Posterior cingulate gyrus (tissue), 11 donors: Measurements from ENCODE around the gene CD69.

ENCODE experiments used
- DNase-seq, 10 donors: peaks; one replicate each; pipeline versions ENCODE4 v3.0.0 to v3.0.0-alpha.2; 2020 to 2021; ENCODE audit warnings: mixed read lengths in 3 of 10
- intact Hi-C: fragments of 100-400 bp; cut with DNase I; formaldehyde crosslinking; loops from one replicate; pipeline ENCODE4 v1.15.1; 2023

Gene CD69

DNA sequence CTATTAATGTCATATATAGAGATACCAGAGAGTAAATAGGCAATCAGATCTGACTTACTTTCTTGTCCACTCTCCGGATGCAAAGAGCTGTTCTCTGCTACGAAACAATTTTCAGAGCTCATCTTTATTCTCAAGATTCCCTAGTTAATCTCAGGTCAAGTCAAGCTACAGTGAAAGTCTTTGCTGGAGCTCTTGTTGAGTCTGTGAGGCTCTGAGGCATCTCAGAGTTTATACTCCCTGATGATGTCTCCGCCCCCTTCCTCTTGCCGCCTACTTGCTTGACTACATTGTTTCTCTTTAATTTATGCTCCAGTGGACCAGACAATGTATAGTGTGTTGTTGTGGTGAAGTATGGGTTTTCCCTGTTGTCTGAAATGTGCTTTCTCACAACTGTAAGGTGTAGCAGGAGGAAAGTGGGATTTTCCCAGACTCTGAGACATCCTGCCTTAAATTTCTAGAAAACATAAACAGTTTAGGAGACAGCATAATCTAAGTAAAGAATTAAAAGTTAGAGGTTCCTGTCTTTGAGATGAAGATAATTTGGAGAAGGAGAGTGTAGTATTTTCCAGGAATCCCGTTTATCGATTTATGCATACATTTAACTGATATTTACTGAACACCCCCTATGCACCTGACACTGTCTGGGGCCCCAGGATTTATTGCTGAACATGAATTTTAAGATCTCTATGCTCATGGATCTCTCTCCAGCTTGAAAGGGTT lies at the start of gene CD69:
Gene CD69 (minus strand): TSS at position 203 of the 720 bp plus-strand sequence. CDS start 81 bp downstream, at position 122.
- DNase-seq, result no peak
- intact Hi-C loops, result no loop called here

DNA sequence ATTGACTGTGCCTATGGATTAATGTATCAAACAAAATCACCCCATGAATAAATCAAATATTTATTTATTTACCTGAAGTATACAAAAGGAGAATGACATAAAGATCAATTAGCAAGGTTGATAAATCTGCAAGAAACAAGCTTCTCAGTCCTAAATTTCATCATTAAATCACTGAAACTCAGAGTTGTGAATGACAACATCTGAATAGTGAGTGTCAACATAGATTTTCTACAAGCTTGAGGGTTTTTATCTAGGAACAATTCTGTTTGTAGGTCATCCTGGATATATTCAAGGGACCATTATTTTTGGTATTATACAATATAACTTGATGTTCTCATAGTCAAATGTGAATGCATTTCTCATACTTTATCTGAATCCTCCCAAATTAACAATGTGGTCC lies 49.2 kb upstream of the CD69 start:
- no peak for DNase-seq
- intact Hi-C loops, result no loop called here

DNA sequence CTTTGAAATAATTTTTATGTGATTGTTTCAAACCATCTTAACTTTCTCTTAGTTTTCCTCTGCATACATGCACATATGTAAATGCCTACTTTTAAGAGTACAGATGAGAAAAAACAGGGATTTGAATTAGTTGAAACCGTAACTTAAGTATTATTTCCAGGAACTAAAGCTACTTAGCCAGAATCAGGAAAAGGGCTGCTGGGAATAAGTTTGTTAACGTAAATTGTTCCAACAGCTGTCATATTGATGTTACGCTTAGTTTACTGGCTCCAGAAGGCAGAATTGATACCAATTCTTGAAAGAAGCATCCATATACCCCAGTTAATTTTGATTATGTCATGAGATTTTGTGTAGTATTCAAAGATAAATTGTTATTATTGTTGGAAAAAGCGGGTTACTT lies 48.6 kb upstream of the CD69 start:
- intact Hi-C loops, result no loop called here
- no peak for DNase-seq

DNA sequence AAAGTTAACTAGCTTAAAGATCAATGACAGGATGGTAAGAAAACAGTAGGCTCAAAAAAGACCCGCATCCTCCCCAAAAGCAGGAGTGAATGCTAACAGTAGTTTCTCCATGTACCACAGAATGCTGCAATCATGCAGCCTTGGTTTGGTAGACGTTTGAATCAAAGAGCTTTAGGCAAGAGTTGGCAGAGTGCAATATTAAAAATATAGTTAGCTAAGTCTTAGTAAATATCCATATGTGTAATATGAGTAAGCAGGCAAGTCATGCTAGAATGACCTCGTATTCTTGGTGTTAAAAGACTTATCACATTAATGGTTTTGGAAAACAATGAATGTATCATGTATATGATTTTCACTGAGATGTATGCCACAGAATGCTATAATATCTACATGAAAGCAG lies 47.8 kb upstream of the CD69 start:
- intact Hi-C loops, result no loop called here
- DNase-seq, result no peak

DNA sequence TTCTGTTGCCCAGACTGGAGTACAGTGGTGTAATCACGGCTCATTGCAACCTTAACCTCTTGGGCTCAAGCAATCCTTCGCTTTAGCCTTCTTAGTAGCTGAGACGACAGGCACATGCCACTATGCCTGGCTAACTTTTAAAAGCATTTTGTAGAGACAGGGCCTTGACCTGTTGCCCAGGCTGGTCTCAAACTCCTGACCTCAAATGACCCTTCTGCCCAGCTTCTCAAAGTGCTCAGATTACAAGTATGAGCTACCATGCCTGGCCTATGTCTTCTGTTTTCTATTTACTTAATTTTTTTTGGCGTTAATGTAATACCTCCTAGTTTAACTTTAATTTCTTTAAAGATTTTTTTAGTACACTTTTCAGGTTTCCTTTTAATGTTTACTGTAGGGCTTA lies 46.0 kb upstream of the CD69 start:
- intact Hi-C loops, result no loop called here
- DNase-seq, result no peak

DNA sequence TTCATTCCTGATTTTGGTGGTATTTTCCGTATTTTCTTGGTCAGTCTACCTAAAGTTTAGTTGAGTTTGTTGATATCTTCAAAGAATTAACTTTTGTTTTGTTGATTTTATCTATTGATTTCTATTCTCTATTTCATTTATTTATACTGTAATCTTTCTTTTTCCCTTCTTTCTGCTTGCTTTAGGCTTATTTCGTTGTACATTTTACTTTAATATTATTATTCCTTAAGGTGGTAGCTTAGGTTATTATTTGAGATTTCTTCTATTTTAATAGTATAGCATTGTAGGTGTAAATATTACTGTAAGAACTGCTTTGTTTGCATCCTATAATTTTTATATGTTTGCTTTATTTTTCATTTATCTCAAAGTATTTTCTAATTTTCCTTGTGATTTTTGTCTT lies 45.2 kb upstream of the CD69 start:
- intact Hi-C loops, result no loop called here

DNA sequence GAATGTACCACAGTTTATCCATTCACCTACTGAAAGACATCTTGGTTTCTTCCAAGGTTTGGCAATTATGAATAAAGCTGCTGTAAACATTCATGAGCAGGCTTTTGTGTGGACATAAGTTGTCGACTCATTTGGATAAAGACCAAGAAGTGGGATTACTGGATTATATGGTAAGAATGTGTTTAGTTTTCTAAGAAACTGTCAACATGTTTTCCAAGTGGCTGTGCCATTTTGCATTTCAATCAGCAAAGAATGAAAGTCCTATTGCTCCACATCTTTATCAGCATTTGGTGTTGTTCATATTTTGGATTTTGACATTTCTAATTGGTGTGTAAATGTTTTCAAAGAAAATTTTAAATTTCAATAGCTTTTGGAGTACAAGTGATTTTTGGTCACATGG lies 39.3 kb upstream of the CD69 start:
- intact Hi-C loops, result no loop called here
- no peak for DNase-seq

More for the DNA sequence above, 45.2 kb upstream of the CD69 start:
- no peak for DNase-seq

DNA sequence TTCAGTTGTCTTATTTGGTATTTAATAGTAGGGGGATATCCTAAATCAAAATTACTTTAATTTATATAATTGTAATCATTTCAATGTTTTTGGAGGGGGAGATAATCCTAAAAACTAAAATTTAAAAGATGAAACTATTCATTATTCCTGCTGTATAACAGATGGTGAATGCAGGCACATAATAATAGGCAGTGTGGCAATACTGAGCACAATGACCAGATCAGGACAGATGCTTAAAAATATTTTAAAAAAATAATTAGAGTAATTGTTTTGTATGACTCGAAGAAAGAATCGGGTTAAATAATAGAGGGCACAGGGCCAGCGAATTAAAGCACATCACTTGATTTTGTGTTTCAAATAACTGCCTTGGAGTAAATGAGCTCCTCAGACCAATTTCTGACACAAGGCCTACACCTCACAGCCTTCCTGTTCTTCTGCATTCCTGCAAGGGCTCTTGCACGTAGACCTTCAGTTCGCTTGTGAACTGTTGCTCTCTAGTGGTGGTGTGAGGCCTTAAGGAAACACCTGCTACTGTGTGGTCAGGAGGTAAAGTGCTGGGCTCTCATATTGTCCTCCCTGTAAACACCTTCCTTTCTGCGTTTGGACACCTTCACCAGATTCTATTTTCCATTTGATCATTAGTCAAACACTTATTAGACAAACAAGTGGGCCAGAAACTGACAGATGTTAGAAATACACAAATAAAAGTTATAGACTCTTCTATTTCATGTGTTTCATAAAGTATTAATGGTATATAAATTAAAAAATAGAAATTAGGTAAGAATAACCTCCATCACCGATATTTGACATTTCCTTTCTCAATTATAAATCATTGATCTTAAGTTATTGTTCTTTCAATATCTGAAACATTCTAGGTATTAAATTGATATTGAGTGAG lies 37.3 kb upstream of the CD69 start:
- DNase-seq, result no peak
- intact Hi-C loops, result no loop called here

DNA sequence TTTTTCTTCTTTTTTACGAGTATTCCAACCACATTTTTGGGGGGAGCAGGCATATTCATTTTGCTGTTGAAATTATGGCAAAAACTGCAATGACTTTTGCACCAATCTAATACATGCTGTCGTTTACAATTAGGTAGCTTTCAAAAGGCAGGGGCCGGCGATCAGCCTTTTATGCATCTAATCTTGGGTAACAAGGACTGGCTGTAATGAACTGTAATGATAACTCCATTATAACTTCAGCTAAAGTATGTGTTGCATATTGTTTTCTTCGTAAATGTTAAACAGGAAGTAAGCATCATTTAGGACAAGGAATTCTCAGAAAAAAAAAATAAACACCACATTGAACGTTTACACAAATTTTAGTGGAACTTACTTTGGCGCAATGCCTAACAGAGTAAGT lies 36.3 kb upstream of the CD69 start:
- DNase-seq, result no peak
- intact Hi-C loops, result no loop called here

DNA sequence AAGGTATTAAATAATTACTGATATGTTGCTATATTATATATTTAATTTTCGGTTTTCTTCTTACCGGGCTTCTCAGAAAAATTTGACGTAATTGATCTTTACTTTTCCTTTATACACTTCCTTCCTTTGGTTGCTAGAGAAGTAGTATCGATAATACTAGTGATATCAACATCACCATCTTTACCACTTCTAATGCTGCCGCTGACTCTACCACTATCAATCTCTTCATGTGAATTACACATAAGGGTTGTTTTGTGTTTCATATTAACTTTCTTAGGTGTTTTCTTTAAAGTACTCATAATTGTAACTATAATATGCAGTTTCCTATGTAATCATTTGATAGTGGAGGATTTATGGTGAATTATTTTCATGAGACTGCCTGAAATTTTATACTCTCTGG lies 35.6 kb upstream of the CD69 start:
- intact Hi-C loops, result no loop called here
- DNase-seq, result no peak

DNA sequence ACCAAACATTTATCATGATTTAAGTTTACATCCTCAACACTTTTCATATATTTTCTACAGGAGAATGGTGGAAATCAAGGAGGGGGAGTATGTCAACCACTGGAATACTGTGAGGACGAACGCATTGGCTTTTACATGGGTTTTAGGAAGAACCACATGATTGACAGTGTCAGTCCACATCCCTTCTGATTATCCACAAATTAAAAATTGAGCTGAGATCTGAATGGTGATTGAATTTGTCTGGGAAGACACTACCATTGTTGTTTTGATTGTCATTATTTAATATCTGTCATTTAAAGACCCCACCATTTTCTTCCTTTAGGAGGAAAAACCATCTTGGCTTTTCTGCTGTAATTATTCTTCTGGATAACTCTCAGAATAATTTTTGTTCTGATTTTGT lies 35.2 kb upstream of the CD69 start:
- no peak for DNase-seq
- intact Hi-C loops, result no loop called here

DNA sequence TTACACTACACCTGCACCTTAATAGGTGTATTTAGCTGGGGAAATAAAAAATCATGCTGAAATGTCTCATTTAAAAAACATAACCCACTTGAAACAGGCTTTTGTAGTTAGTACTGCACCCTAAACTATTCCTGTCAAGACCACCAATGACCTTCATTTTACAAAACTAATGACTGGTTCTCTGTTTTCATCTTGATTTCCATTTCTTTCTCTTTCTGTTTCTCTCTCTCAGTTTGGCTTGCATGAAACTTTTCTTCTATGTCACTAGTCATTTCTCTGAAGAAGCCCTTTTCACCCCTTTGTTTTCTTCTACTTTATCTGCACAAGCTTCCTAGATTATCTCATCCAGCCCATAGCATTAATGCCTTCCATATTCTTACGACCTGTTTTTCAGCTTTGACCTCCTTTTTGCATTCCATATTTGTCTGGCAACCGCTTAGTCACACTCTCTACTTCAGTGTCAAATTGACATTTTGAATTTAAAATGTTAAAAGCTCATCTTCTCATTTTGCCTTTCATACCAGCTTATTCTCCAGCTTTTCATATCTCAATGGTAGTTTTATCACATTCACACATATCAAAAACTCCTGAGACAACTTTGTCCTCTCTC lies 33.9 kb upstream of the CD69 start:
- intact Hi-C loops, result no loop called here

DNA sequence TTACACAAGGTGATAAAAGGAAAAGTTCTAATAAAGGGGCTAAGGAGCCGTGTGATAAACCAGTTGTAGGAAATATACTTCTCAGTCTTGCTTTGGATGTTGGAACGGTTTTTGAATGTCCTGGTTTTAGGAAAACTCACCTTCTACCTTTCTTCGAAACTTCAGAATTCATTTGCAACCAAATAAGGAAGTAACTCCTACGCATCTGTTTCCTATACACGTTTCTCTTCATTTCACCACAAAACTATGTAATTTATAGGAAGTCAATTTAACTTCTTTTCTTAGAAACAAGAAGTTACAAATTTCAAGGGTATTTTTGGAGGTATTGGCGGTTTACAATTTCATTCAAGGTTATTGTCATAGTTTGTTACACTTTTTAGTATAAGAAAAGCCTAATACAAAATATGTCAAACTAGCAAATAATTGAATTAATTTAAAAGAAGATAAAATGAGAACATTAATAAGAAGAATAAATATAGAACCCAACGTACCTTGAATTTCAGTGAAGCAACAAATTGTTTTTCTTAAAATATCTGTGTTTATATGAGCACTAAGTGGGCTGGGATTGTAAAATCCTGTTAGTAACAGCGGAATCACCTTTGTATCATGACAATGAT lies 33.2 kb upstream of the CD69 start:
- DNase-seq, result no peak
- intact Hi-C loops, result no loop called here

More for the DNA sequence above, 33.9 kb upstream of the CD69 start:
- DNase-seq, result no peak

DNA sequence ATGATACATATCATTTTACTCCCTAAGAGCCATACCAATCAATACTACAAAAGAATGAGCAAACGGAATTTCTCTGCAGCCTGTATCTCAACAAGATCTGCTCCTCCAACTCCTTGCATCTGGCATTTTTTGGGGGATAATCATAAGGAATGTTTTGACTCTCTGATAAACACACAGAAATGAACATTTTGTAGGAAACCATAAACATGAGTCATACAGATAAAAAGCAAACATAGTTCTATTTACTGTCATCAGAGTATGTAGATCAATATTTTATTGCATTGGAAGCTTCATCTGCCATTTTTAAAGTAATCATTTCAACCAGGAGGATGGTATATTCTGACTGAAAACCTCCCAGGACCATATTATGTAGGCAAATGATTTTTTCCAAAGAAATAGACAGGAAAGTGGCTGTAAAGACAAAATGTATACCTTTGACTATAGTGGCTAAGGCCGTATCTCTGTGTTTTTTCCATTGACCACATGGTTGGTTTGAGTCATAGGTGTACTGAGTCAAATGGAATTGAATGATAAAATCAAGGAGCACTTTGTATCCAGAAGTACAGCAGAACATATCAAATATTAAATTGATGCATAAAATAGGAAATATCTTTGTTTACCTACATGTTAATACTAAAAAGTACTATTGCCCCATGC lies 32.4 kb upstream of the CD69 start:
- intact Hi-C loops, result no loop called here
- DNase-seq, result no peak

DNA sequence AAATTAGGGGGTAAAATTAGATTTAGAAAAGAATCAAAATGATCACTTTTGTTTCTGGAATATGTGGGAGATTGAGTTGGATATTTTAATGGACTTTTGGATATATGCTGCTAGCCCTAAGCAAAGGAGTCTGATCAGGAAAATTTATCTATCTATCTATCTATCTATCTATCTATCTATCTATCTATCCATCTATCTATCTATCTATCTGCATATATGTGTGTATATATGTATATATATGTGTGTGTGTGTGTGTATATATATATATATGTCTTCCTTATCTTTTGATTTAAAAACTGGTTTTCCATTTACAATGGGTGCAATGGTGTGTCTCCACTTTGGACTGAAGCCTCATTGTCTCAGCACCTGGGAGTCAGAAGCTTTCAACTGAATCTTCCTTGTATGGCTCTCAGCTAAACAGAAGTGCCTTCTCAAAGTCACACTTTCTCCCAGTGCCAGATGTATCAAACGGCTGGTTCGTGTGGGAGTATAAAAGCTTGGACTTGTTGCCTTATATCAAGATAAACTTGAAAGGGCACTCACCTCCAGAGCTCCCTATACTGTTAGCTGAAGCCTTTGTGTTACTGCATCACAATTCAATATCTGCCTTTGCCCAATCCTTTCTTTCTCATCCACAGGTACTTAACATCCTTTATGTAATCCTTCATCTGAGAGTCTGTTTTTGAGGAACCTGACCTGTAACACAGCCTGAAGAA lies 31.6 kb upstream of the CD69 start:
- intact Hi-C loops, result no loop called here
- no peak for DNase-seq

DNA sequence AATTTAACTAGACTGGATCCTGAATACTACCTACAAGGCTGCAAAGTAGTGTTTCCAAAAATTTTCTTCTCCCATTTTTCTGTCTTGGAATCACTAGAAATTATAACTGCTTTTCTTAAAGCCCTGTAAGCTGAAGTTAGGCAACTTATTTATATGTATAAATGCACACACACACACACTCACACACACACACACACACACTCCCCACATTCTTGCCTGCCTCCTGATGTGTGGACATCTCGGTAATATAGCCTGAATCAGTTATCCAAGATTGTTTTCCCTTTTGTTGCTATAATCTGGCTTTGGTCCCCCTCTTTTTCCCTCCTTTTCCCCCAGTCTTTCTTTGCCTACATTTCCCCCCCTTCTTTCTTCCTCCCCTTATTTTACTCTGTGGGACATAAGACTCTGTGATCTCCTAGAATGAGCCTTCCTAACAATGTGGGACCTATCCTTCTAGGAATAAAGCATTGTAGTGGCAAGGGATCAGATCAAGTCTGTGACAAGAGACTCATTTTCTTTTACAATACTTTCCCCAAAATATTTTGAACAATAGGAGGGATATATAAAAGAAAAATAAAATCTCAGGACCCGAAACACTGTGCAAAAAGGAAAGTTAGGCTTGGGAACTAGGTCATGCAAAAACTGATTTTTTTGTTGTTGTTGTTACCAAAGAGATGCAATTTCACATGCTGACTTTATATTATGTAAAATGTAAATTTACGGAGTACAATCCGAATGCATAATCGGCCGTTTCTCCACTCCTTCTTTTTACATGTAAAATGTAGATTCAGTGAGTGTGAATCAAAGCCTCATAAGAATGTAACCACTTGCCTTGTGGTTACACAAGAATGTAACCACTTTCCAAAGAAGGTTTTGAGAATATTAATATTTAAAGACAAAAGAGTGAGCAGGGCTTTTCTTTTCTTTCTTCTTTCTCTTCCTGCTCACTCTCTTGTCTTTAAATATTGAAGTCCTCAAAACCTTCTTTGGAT lies 26.3 kb upstream of the CD69 start:
- DNase-seq, result no peak
- intact Hi-C loops, result no loop called here

DNA sequence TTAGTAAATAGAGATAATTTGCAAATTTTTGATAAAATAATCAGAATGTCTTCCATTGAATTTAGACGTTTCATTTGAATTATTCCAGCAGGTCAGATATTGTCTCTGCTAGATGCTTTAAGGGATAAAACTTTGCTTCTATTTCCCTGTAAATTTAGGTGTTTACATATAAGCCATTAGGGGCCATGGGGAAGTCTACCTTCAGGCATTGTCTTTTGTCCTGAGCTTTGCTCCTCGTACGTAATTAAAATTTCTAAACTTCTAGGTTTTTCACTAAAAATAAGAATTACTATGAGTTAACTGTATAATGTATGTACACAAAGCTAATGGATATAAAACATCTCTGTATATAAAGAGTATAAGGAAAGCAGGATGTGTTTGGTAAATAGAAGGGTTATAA lies 24.1 kb upstream of the CD69 start:
- intact Hi-C loops, result no loop called here
- DNase-seq, result no peak

DNA sequence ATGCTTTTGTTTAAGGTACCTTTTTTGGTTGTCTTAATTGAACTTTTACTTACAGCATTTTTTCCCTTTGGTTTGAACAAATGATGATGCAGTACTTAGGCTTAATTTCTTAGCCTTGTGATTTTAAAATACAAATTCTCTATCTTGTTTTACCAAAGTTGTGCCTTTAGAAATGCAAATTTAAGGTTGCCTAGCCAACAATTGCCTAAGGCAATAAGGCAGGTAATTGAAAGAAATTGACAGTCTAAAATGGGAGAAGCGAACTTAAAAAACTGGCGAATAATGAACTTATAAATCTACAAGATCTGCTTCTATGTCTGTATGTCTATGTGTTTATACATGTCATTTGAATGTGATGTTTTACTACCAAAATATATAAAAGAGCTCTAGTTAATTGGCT lies 23.6 kb upstream of the CD69 start:
- no peak for DNase-seq
- intact Hi-C loops, result no loop called here
